Stomach (tissue), 9 donors: ENCODE measurements around the gene OR52K2. TPM values are rescaled to one million over a fixed set of nuclear protein-coding genes. Genes with fewer than 3 reads are reported as not detected.

Experiments
- DNase-seq, 2 donors: peaks; one replicate each; pipeline versions ENCODE4 v3.0.0 to v3.0.0-alpha.2; 2013 to 2019
- H3K27ac ChIP-seq, 5 donors: fragments of 200-600 bp in 4 of 5; sonication (generic) in 4 of 5; one replicate each; pipeline ENCODE4 v1.5.1; 2013 to 2019; ENCODE audit warnings: mild to moderate bottlenecking in 1 of 5, moderate library complexity in 1 of 5
- H3K27me3 ChIP-seq, 3 donors: fragments of 200-600 bp; sonication (generic); one replicate each; pipeline ENCODE4 v1.5.1; 2017 to 2019; ENCODE audit warnings: mixed run types in 1 of 3
- H3K36me3 ChIP-seq, 4 donors: fragments of 200-600 bp; sonication (generic); 1 replicate in 3 of 4; 2 replicates in 1 of 4; pipeline ENCODE4 v1.5.1; 2016 to 2019
- H3K4me1 ChIP-seq, 4 donors: fragments of 200-600 bp; sonication (generic); one replicate each; pipeline ENCODE4 v1.5.1; 2016 to 2019
- H3K4me3 ChIP-seq, 4 donors: fragments of 200-600 bp; sonication (generic) in 3 of 4; one replicate each; pipeline ENCODE4 v1.5.1; 2016 to 2019; ENCODE audit warnings: mild to moderate bottlenecking in 1 of 4
- H3K9me3 ChIP-seq, 4 donors: fragments of 200-600 bp; sonication (generic); one replicate each; pipeline ENCODE4 v1.5.1; 2016 to 2019
- EP300 ChIP-seq: sonication (generic); formaldehyde crosslinking; IDR thresholded peaks from one replicate; pipeline ENCODE4 v1.6.1; 2017; ENCODE audit warnings: antibody characterized with exemption
- POLR2A ChIP-seq, 4 donors: fragments of 450-650 bp; IDR thresholded peaks; one replicate each; pipeline ENCODE4 v1.6.1; 2016; ENCODE audit warnings: antibody characterized with exemption in 4 of 4, control low read depth in 2 of 4, mild to moderate bottlenecking in 1 of 4, moderate library complexity in 1 of 4
- POLR2AphosphoS5 ChIP-seq, 3 donors: sonication (generic); formaldehyde crosslinking; IDR thresholded peaks; one replicate each; pipeline ENCODE4 v1.6.1; 2016; ENCODE audit warnings: antibody characterized with exemption in 3 of 3
- whole genome bisulfite sequencing, 5 donors: extraction: QIAGEN DNeasy Blood & Tissue Kit in 3 of 5; methylation state at CpG; one replicate each; pipeline versions ENCODE4 v1.1.5 to v1.1.7; 2013 to 2018; 5-methylcytosine and 5-hydroxymethylcytosine counted together
- intact Hi-C: fragments of 100-400 bp; cut with DNase I; formaldehyde crosslinking; loops from one replicate; pipeline ENCODE4 v1.15.1; 2023; ENCODE audit warnings: low total_unique reads
- polyA plus RNA-seq, 3 donors: library from polyadenylated mRNA; stranded (reverse); fragments of 200-250 nt; gene quantifications; one replicate each; pipeline ENCODE4 v1.2.3, GENCODE V29; 2013
- total RNA-seq, 5 donors: library from RNA; depleted of rRNA; stranded (reverse); fragments of >200 nt; gene quantifications; one replicate each; pipeline versions ENCODE4 v1.1.0 to v1.2.3, GENCODE V29; 2014 to 2016
- TF ChIP-seq, protein P1 (sequence below), 7 experiments: fragments of 450-650 bp in 4 of 7; fragments of 200-600 bp in 3 of 7; sonication (generic) in 3 of 7; IDR thresholded peaks; one replicate each; pipeline ENCODE4 v1.5.1; 2016 to 2019; ENCODE audit warnings: antibody characterized with exemption in 7 of 7, control low read depth in 2 of 7, mild to moderate bottlenecking in 1 of 7
- donor health status: healthy with polysubstance abuse.
- donor health status: Bipolar disorder and iron deficiency.
- donor health status: healthy.

The OR52K2 gene
- total and polyA plus RNA-seq, 8 donors: not detected

DNA sequence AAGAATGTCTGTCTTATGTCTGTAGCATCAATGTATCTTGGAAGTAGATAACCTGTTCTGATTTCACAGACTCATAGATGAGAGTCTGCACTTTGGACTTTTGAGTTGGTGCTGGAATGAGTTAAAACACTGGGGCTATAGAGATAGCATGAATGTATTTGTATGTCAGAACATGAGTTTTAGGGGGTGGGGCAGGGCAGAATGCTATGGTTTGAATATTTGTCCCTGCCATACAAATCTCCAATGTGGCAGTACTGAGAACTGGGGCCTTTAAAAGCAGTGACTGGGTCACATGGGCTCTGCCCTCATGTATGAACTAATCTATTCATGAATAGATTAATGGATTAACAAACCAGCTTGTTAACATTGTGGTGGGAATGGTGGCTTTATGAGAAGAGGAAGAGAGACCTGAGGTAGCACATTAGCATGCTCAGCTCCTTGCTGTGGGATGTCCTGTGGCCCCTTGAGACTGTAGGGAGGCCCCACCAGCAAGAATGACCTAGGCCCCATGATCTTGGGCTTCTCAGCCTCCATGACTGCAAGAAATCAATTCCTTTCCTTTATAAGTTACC lies 17.9 kb downstream of the OR52K2 start:
- TF ChIP-seq, protein P1, sequence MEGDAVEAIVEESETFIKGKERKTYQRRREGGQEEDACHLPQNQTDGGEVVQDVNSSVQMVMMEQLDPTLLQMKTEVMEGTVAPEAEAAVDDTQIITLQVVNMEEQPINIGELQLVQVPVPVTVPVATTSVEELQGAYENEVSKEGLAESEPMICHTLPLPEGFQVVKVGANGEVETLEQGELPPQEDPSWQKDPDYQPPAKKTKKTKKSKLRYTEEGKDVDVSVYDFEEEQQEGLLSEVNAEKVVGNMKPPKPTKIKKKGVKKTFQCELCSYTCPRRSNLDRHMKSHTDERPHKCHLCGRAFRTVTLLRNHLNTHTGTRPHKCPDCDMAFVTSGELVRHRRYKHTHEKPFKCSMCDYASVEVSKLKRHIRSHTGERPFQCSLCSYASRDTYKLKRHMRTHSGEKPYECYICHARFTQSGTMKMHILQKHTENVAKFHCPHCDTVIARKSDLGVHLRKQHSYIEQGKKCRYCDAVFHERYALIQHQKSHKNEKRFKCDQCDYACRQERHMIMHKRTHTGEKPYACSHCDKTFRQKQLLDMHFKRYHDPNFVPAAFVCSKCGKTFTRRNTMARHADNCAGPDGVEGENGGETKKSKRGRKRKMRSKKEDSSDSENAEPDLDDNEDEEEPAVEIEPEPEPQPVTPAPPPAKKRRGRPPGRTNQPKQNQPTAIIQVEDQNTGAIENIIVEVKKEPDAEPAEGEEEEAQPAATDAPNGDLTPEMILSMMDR (IDR thresholded peaks at IDR 0.05): no peak
- TF ChIP-seq EP300 (no peak), POLR2AphosphoS5 (IDR thresholded peaks at IDR 0.05) (no peak), POLR2A (IDR thresholded peaks at IDR 0.05) (no peak)
- no peak for DNase-seq
- Histone ChIP-seq H3K4me3 (no peak overlapping the region), H3K9me3 (peaks cover 0 to 14% (median 6%) of the 10 kb centered on the region in 4 donors), H3K4me1 (no peaks in the 10 kb centered on the region), H3K27ac (no peak overlapping the region), H3K27me3 (no peaks in the 10 kb centered on the region), H3K36me3 (no peaks in the 10 kb centered on the region)
- intact Hi-C loops: no loop called here

DNA sequence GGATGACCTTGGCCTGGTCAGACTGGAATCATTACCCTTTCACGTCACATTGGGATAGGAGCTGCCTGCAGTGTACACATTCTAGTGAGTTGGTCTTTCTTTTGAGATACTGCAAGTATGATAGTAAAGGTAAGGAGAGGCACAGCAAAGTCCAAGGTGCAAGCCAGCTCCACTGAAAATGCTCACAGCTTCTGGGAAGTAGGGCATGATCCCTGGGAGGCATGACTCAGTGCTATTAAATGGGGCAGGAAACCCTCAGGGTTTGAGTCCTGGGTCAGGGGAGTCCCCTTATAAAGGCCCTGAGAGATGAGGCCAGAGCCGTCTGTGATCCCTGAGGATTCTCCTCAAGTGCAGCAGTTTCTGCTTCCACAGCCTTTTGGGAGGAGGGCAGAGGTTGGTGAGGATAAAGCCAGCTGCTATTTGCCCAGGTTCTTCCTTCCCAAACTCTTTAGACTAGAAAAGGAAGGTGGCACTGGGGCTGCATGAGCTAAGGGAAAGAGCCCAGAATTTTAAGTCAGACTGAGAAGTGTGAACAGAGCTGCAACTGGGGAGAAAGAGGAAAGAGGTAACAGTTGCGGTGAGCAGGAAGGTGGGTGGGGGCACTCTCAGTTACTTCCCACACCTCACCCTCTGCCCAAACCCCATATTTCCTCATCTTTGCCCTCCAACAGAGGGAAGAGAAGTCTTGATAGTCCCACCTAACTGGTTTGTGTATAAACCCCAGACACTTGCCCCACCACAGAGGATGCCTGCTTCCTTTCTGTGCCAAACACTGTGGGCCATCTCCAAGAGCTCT lies 18.9 kb downstream of the OR52K2 start:
- H3K27ac ChIP-seq: no peak overlapping the region
- intact Hi-C loops: no loop called here
- no peak overlapping the region for H3K4me3 ChIP-seq
- H3K36me3 ChIP-seq: no peaks in the 10 kb centered on the region
- H3K9me3 ChIP-seq: peaks cover 0 to 14% (median 6%) of the 10 kb centered on the region in 4 donors
- 54 to 75% (median 73%) methylated on average over 3 of the region's 3 CpGs for WGBS, 5 donors
- no peaks in the 10 kb centered on the region for H3K27me3 ChIP-seq
- no peaks in the 10 kb centered on the region for H3K4me1 ChIP-seq
- no peak for TF ChIP-seq POLR2A (IDR thresholded peaks at IDR 0.05)
- TF ChIP-seq EP300: no peak
- TF ChIP-seq POLR2AphosphoS5 (IDR thresholded peaks at IDR 0.05): no peak
- no peak for DNase-seq

DNA sequence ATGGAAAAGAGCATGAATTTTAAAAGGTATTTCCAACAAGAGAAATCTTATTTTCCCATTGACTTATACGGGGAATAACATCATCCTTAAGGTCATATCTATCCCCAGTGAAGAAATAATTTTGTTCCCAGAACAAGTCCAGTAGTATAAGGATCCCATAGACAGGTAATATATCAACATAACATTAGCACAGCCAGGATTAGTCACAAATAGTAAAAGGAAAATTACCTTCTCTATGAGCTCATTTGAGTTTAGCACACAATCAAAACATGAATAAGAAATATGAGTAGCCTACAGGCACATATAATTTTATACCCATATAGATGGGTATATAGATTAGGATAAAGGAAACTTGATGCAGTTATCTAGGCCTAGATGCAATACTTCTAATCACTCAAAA lies 30.5 kb downstream of the OR52K2 start:
- Histone ChIP-seq H3K27me3 (no peaks in the 10 kb centered on the region), H3K36me3 (no peaks in the 10 kb centered on the region), H3K9me3 (no peaks in the 10 kb centered on the region), H3K4me3 (no peak overlapping the region), H3K4me1 (no peaks in the 10 kb centered on the region), H3K27ac (no peak overlapping the region)
- 63 to 85% (median 76%) methylated on average over 1 of the region's 1 CpG for WGBS, 5 donors
- TF ChIP-seq POLR2AphosphoS5 (IDR thresholded peaks at IDR 0.05) (no peak), EP300 (no peak), POLR2A (IDR thresholded peaks at IDR 0.05) (no peak)
- TF ChIP-seq, protein P1 (IDR thresholded peaks at IDR 0.05): no peak
- no peak for DNase-seq
- intact Hi-C loops: no loop called here

DNA sequence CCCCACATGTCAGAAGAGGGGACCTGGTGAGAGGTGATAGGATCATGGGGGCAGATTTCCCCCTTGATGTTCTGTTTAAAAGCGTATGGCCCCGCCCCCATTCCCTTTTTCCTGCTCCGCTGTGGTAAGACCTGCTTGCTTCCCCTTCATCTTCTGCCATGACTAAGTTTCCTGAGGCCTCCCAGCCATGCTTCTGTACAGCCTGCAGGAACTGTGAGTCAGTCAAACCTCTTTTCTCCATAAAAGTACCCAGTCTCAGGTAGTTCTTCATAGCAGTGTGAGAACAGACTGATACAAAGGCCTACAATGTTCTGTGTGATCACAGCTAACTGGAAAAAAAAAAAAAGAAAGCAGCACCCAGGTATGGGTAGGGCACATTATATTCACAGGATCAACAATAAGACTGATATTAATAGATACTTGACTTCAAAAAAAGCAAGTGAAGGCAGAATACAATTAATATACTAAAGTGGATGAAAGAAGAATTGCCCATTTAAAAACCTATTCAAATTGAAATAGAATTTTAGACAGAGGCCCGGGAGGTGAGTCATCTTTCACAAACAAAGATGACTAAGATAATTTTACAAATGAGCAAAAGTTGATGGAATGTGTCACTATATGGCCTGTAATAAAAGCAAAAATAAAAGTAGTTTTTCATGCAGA lies 31.6 kb downstream of the OR52K2 start:
- Histone ChIP-seq H3K4me1 (no peaks in the 10 kb centered on the region), H3K4me3 (no peak overlapping the region), H3K27ac (no peak overlapping the region), H3K27me3 (no peaks in the 10 kb centered on the region), H3K36me3 (no peaks in the 10 kb centered on the region), H3K9me3 (no peaks in the 10 kb centered on the region)
- no peak for DNase-seq
- TF ChIP-seq POLR2A (IDR thresholded peaks at IDR 0.05) (no peak), POLR2AphosphoS5 (IDR thresholded peaks at IDR 0.05) (no peak)
- intact Hi-C loops: no loop called here
- 59 to 76% (median 75%) methylated on average over 4 of the region's 4 CpGs for WGBS, 5 donors

DNA sequence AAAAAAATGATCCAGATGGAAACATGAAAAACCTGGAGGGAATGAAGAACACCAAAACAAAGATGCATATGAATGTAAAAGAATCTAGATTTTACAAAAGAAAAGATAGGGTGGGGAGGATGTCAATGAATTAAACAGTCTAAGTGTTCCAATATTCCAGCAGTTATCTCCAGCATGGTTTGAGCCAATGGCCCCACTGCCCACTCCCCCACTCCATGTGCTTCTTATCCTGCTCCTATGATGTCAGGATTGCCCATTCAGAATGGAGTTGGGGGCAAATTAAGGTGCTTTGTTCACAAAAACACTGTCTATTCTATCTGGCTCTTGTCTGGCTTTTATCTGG lies 32.1 kb downstream of the OR52K2 start:
- H3K27ac ChIP-seq: no peak overlapping the region
- H3K9me3 ChIP-seq: no peaks in the 10 kb centered on the region
- H3K4me1 ChIP-seq: no peaks in the 10 kb centered on the region
- TF ChIP-seq, protein P1 (IDR thresholded peaks at IDR 0.05): no peak
- TF ChIP-seq EP300 (no peak), POLR2AphosphoS5 (IDR thresholded peaks at IDR 0.05) (no peak), POLR2A (IDR thresholded peaks at IDR 0.05) (no peak)
- DNase-seq: no peak
- H3K27me3 ChIP-seq: no peaks in the 10 kb centered on the region
- H3K4me3 ChIP-seq: no peak overlapping the region
- intact Hi-C loops: no loop called here
- H3K36me3 ChIP-seq: no peaks in the 10 kb centered on the region
